GM06990 (cell line): ENCODE data around the gene OR1F1.

Experiments
- DNase-seq: peaks from one replicate; pipeline ENCODE4 v3.0.0-alpha.2; 2011; ENCODE audit not compliant: insufficient read length; ENCODE audit errors: extremely low read depth
- H3K27me3 ChIP-seq: replicated peaks from 2 replicates; pipeline ENCODE4 v1.6.0; 2011; ENCODE audit warnings: low read length; ENCODE audit not compliant: control insufficient read depth, insufficient read depth
- H3K36me3 ChIP-seq: 2 replicates; pipeline ENCODE4 v1.5.1; 2011; ENCODE audit warnings: low read length; ENCODE audit not compliant: control insufficient read depth, insufficient read depth
- H3K4me3 ChIP-seq: replicated peaks from 2 replicates; pipeline ENCODE4 v1.5.1; 2011; ENCODE audit warnings: low read depth, mild to moderate bottlenecking, control low read depth, low read length
- TF ChIP-seq, protein P1 (sequence below): IDR thresholded peaks from 2 replicates; pipeline ENCODE4 v1.5.1; 2011; ENCODE audit warnings: low read length, control low read depth, mild to moderate bottlenecking, inconsistent platforms; ENCODE audit not compliant: insufficient read depth, poor library complexity, severe bottlenecking

OR1F1 gene

GRCh38 chr16:3242709-3243108, 54.7 kb downstream of the OR1F1 start:
- no peaks in the 10 kb centered on the region for H3K36me3 ChIP-seq
- DNase-seq, result no peak
- H3K4me3 ChIP-seq, result no peak overlapping the region
- H3K27me3 ChIP-seq, result no peaks in the 10 kb centered on the region
- TF ChIP-seq, protein P1, sequence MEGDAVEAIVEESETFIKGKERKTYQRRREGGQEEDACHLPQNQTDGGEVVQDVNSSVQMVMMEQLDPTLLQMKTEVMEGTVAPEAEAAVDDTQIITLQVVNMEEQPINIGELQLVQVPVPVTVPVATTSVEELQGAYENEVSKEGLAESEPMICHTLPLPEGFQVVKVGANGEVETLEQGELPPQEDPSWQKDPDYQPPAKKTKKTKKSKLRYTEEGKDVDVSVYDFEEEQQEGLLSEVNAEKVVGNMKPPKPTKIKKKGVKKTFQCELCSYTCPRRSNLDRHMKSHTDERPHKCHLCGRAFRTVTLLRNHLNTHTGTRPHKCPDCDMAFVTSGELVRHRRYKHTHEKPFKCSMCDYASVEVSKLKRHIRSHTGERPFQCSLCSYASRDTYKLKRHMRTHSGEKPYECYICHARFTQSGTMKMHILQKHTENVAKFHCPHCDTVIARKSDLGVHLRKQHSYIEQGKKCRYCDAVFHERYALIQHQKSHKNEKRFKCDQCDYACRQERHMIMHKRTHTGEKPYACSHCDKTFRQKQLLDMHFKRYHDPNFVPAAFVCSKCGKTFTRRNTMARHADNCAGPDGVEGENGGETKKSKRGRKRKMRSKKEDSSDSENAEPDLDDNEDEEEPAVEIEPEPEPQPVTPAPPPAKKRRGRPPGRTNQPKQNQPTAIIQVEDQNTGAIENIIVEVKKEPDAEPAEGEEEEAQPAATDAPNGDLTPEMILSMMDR, result no peak

DNA sequence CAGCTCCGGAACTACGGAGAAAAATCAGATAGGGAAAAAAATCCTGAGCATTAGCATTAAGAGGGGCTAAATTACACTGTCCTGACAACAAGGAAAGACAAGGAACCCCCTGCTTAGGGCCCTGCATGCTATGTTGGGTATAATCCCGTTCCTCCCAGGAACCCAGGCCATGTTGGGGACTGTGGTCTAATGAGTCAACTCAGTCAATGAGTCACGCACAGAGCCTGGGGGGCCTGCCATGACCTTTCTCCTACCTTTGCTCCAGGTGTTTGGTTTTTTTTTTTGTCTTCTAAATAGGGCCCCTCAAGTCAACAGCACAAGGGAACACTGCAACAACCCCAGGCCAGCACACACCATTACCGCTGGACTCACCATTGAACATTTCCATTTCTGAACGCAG, 55.9 kb downstream of the OR1F1 start:
- Histone ChIP-seq H3K4me3 (no peak overlapping the region), H3K36me3 (no peaks in the 10 kb centered on the region), H3K27me3 (no peaks in the 10 kb centered on the region)
- no peak for DNase-seq
- TF ChIP-seq, protein P1, result no peak

- TF ChIP-seq, protein P1, result no peak
- Histone ChIP-seq H3K36me3 (no peaks in the 10 kb centered on the region), H3K4me3 (no peak overlapping the region), H3K27me3 (no peaks in the 10 kb centered on the region)
- DNase-seq, result no peak
Observed at GRCh38 chr16:3246002-3246401, 58.0 kb downstream of the OR1F1 start.

- no peak for DNase-seq
- TF ChIP-seq, protein P1, result no peak
- no peak overlapping the region for H3K4me3 ChIP-seq
- no peaks in the 10 kb centered on the region for H3K27me3 ChIP-seq
- H3K36me3 ChIP-seq, result no peaks in the 10 kb centered on the region
Observed at GRCh38 chr16:3246876-3247275, 58.9 kb downstream of the OR1F1 start.

- Histone ChIP-seq H3K36me3 (no peaks in the 10 kb centered on the region), H3K4me3 (no peak overlapping the region), H3K27me3 (no peaks in the 10 kb centered on the region)
- TF ChIP-seq, protein P1, result no peak
- DNase-seq, result no peak
Observed at GRCh38 chr16:3248596-3248995, 60.6 kb downstream of the OR1F1 start.

DNA sequence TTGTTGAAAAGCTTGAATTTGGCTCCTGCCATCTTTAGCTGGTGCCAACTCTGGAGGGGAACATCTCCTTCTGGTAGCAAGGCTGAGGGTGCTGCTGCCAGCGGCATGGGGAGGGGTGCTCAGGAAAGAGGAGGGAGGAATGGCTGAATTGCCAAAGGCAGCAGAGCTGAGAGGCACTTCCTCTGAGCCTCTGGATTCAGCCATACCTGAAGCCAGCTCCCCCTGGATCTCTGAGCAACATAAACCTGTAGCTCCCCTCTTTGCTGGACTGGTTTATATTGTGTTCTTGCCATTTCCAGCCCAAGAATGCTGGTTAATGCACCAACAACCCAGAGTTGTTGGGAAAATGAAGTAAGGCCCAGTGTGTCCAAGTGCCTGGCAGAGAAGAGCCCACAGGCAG, 61.0 kb downstream of the OR1F1 start:
- TF ChIP-seq, protein P1, result no peak
- Histone ChIP-seq H3K4me3 (no peak overlapping the region), H3K27me3 (no peaks in the 10 kb centered on the region), H3K36me3 (no peaks in the 10 kb centered on the region)
- DNase-seq, result no peak
